Measurements from ENCODE around the gene TEX50. TPM values are rescaled to one million over a fixed set of nuclear protein-coding genes. Genes with fewer than 3 reads are reported as not detected.
"Not testable (repeated sequence)": the region's sequence is repeated elsewhere in the genome, so short reads cannot be mapped to it uniquely, and the experiment has no call there.

TEX50 gene, protein sequence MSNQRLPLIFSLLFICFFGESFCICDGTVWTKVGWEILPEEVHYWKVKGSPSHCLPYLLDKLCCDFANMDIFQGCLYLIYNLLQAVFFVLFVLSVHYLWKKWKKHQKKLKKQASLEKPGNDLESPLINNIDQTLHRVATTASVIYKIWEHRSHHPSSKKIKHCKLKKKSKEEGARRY
- total RNA-seq, result not detected in 2 replicates

DNA sequence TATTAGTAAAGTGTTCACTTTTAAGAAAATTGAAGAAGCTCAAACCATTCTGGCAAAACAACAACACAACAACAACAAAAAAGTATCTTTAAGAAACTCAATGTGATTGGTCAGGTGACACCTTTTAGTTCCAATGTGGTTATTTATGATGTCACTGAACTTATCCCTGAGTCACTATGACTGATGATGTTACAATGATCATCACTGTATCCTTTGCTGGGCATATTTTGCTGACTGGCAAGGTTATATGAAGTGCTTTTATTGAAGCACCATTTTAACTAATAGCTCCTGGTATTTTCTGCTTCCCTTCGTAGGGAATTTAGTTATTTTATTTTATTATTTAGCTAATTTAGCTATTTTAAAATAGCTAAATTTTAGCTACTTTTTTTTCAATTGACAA lies at the start of gene TEX50:
TEX50 (plus strand) TSS at position 223 of the 400 bp plus-strand sequence. CDS start 184 bp downstream, outside the sequence.
- no peak within 1 kb of the TSS for H3K4me3 Mint-ChIP-seq (ENCODE audit: low read depth)
- no peaks in the 10 kb centered on the region for H3K4me1 Mint-ChIP-seq (ENCODE audit: low read depth)
- intact Hi-C loops (cut with micrococcal nuclease), result no loop called here
- no peaks in the 10 kb centered on the region for H3K36me3 Mint-ChIP-seq (ENCODE audit: low read depth)
- H3K27ac Mint-ChIP-seq, result no peak within 1 kb of the TSS
- H3K27me3 Mint-ChIP-seq (ENCODE audit: low read depth), result peaks cover 9% of the 10 kb centered on the region
- DNase-seq (ENCODE audit: low spot score), result no peak
- peaks cover 7% of the 10 kb centered on the region for H3K9me3 Mint-ChIP-seq

DNA sequence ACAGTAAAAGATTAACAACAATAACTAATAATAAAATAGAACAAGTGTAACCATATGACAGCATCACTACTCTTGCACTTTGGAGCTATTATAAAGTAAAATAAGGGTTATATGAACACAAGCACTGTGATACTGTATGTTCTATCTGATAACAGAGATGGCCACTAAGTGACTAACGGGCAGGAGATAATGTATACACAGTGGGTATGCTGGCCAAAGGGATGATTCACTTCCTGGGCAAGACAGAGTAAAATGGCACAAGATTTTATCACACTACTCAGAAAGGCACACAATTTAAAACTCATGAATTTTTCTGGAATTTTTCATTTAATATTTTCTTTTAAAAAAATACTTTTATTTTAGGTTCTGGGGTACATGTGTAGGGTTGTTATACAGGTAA lies 44.6 kb upstream of the TEX50 start:
- H3K4me3 Mint-ChIP-seq (ENCODE audit: low read depth), result no peak overlapping the region
- no peak overlapping the region for H3K27ac Mint-ChIP-seq
- H3K4me1 Mint-ChIP-seq (ENCODE audit: low read depth), result no peaks in the 10 kb centered on the region
- peaks cover 5% of the 10 kb centered on the region for H3K27me3 Mint-ChIP-seq (ENCODE audit: low read depth)
- intact Hi-C loops (cut with micrococcal nuclease), result no loop called here
- no peaks in the 10 kb centered on the region for H3K9me3 Mint-ChIP-seq
- DNase-seq (ENCODE audit: low spot score), result no peak
- no peaks in the 10 kb centered on the region for H3K36me3 Mint-ChIP-seq (ENCODE audit: low read depth)

DNA sequence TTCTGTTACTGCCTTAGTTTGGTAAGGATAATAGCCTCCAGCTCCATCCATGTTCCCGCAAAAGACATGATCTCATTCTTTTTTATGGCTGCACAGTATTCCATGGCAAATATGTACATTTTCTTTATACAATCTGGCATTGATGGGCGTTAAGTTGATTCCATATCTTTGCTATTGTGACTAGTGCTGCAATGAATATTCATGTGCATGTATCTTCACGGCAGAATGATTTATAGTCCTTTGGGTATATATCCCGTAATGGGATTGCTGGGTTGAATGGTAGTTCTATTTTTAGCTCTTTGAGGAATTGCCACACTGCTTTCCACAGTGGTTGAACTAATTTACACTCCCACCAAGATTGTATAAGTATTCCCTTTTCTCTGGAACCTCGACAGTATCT lies 44.0 kb upstream of the TEX50 start:
- H3K9me3 Mint-ChIP-seq; H3K4me1 Mint-ChIP-seq (ENCODE audit: low read depth); DNase-seq (ENCODE audit: low spot score); H3K36me3 Mint-ChIP-seq (ENCODE audit: low read depth); H3K4me3 Mint-ChIP-seq (ENCODE audit: low read depth); H3K27me3 Mint-ChIP-seq (ENCODE audit: low read depth); H3K27ac Mint-ChIP-seq; intact Hi-C loops (cut with micrococcal nuclease): not testable (repeated sequence)

DNA sequence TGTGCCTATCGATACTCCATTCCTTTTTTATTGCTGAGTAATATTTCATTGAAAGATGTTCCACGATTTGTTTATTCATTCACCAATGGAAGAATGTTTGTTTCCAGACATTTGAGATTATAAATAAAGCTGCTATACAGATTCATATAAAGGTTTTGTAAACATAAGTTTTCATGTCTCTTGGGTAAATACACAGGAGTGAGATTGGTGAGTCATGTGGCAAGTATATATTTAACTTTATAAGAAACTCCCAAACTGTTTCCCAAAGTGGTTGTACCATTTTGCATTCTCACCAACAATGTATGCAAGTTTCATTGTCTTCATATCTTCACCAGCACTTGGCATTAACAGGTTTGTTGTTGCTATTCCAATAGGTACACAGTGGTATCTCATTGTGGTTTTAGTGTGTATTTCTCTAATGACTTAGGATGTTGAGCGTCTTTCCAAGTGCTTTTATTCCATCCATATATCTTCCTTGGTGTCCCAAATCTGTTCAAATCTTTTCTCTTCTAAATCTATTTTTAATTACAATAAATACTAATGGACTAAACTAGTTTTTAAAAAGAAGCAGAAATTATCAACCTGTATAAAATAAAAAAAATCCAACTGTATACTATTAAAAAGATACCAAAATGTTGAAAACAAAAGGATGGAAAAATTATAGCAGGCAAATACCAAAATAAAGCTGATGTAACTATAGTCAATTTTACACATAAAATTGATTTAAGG lies 38.9 kb upstream of the TEX50 start:
- intact Hi-C loops (cut with micrococcal nuclease), result no loop called here
- Mint-ChIP-seq H3K9me3 (no peaks in the 10 kb centered on the region), H3K27me3 (ENCODE audit: low read depth) (peaks cover 5% of the 10 kb centered on the region), H3K36me3 (ENCODE audit: low read depth) (no peaks in the 10 kb centered on the region), H3K27ac (no peak overlapping the region), H3K4me3 (ENCODE audit: low read depth) (no peak overlapping the region), H3K4me1 (ENCODE audit: low read depth) (no peaks in the 10 kb centered on the region)
- DNase-seq (ENCODE audit: low spot score), result no peak

DNA sequence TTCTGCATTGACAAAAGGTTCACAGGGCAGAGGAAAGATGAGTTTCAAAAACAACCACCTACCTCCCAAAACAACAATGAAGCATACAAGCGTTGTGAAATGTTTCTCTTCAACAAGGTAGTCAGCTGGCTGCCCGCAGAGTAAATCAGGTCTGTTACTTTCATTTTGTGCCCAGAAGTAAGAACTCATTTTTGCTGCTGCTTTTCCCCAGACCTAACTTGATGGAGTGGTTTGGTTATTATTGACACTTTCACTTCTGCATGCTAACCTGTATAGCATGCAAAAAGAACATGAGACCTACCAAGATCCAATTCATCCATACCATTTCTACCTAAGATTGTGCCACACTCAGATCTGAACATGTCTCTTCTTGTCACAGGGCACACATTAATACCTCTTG lies 33.5 kb upstream of the TEX50 start:
- intact Hi-C loops (cut with micrococcal nuclease), result no loop called here
- Mint-ChIP-seq H3K27me3 (ENCODE audit: low read depth) (peaks cover 9% of the 10 kb centered on the region), H3K9me3 (no peaks in the 10 kb centered on the region), H3K27ac (no peak overlapping the region), H3K4me1 (ENCODE audit: low read depth) (peaks cover 2% of the 10 kb centered on the region), H3K4me3 (ENCODE audit: low read depth) (no peak overlapping the region), H3K36me3 (ENCODE audit: low read depth) (no peaks in the 10 kb centered on the region)
- DNase-seq (ENCODE audit: low spot score), result no peak

DNA sequence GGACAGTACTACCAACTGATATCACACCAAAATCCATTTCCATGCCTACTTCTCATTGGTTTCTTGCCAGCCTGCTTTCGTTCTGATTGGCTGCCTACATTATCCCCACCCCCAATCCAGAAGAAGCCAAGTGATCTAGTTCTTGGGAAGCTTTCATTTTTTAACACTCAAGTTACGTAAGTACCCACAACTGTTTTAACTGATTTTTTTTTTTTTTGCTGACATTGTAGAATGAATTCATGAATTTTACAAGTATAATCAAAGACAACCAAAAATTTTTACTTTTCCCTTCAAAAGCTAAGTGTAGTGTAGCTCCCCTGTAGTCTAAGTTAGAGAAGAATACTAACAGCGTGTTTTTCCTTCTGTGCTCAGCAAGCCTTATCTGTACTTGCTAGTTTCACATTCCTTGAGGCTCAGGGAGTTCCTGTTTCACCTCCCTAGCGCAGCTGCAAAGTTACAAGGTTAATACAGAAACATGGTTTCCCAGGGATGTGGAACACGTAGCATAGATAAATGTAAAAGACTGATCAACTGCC lies 32.0 kb upstream of the TEX50 start, which contains the start of gene SLC9C2:
SLC9C2 (minus strand) TSS at position 17 of the 536 bp plus-strand sequence. CDS start 1,296 bp downstream, outside the sequence.
- intact Hi-C loops (cut with micrococcal nuclease), result no loop called here
- Mint-ChIP-seq H3K9me3 (no peaks in the 10 kb centered on the region), H3K27me3 (ENCODE audit: low read depth) (peaks cover 12% of the 10 kb centered on the region), H3K36me3 (ENCODE audit: low read depth) (no peaks in the 10 kb centered on the region), H3K4me3 (ENCODE audit: low read depth) (no peak within 1 kb of the TSS), H3K27ac (no peak within 1 kb of the TSS), H3K4me1 (ENCODE audit: low read depth) (peaks cover 2% of the 10 kb centered on the region)
- no peak for DNase-seq (ENCODE audit: low spot score)

DNA sequence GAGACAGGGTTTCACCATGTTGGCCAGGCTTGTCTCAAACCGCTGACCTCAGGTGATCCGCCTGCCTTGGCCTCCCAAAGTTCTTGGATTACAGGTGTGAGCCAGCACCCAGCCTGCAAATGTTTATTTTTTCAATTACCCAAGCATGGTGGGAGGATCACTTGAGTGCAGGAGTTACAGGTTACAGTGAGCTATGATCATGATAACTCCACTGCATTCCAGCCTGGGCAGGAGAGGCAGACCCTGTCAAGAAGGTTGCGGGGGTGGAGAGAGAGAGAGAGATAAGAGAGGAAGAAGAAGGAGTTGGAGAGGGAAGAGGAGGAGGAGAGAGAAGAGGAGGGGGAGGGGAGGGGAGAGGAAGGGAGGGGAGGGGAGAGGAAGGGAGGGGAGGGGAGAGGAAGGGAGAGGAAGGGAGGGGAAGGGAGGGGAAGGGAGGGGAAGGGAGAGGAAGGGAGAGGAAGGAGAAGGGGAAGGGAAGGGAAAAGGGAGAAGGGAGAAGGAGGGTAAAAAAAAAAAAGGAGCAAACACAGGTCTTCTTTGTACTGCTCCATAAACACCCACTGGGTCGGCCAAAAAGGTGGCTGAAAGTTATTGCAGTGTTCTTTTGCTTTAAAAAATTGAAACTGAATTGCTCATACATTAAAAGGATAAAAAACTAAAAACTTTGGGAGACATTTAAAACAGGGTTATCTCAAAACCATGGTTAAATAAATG lies 26.5 kb upstream of the TEX50 start:
- Mint-ChIP-seq H3K4me3 (ENCODE audit: low read depth) (no peak overlapping the region), H3K27ac (no peak overlapping the region), H3K9me3 (peaks cover 4% of the 10 kb centered on the region), H3K27me3 (ENCODE audit: low read depth) (peaks cover 12% of the 10 kb centered on the region), H3K36me3 (ENCODE audit: low read depth) (no peaks in the 10 kb centered on the region), H3K4me1 (ENCODE audit: low read depth) (no peaks in the 10 kb centered on the region)
- DNase-seq (ENCODE audit: low spot score), result no peak
- intact Hi-C loops (cut with micrococcal nuclease), result no loop called here

DNA sequence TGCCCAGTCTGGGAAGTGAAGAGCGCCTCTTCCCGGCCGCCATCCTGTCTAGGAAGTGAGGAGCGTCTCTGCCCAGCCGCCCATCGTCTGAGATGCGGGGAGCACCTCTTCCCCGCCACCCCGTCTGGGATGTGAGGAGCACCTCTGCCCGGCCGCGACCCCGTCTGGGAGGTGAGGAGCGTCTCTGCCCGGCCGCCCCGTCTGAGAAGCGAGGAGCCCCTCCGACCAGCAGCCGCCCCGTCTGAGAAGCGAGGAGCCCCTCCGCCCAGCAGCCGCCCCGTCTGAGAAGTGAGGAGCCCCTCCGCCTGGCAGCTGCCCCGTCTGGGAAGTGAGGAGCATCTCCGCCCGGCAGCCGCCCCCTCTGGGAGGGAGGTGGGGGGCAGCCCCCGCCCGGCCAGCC lies 22.1 kb upstream of the TEX50 start:
- H3K4me3 Mint-ChIP-seq (ENCODE audit: low read depth); DNase-seq (ENCODE audit: low spot score); H3K36me3 Mint-ChIP-seq (ENCODE audit: low read depth); H3K9me3 Mint-ChIP-seq; intact Hi-C loops (cut with micrococcal nuclease); H3K27ac Mint-ChIP-seq; H3K27me3 Mint-ChIP-seq (ENCODE audit: low read depth); H3K4me1 Mint-ChIP-seq (ENCODE audit: low read depth): not testable (repeated sequence)

DNA sequence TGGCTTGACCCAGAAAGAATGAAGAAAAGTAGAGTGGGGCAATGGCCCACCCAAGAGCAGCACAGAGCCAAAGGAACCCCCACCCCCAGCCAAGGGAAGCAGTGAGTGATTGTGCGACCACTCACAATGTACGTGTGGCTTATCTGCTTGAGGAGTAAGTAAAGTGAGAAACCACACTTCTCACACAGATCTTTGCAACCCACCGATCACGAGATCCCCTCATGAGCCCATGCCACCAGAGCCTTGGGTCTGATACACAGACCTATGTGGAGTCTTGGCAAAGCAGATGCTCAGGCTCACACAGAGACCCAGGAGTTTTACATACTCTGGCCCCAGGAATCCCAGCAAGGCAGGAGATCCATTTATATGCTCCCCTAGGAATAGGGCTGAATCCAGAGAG lies 18.3 kb upstream of the TEX50 start:
- Mint-ChIP-seq H3K4me1 (ENCODE audit: low read depth) (no peaks in the 10 kb centered on the region), H3K9me3 (peaks cover 17% of the 10 kb centered on the region), H3K27ac (no peak overlapping the region), H3K36me3 (ENCODE audit: low read depth) (no peaks in the 10 kb centered on the region), H3K4me3 (ENCODE audit: low read depth) (no peak overlapping the region), H3K27me3 (ENCODE audit: low read depth) (peaks cover 2% of the 10 kb centered on the region)
- intact Hi-C loops (cut with micrococcal nuclease), result no loop called here
- DNase-seq (ENCODE audit: low spot score), result no peak

DNA sequence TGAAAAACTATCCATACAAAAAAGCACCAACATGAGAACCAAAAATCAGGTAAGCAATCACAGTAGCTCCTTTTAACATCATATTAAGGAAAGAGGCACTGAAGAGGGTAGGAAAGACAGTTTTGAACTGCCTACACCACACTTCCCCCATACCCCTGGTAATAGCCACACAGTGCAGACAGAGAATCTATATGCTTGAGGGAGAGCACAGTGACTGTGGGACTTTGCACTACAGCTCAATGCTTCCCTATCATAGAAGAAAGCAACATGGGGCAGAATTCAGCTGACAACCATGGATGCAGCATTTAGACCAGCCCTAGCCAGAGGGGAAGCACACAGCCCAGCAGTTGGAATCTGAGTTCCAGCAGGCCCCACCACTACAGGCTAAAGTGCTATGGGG lies 7.9 kb upstream of the TEX50 start:
- intact Hi-C loops (cut with micrococcal nuclease), result no loop called here
- Mint-ChIP-seq H3K27ac (no peak overlapping the region), H3K4me3 (ENCODE audit: low read depth) (no peak overlapping the region), H3K36me3 (ENCODE audit: low read depth) (no peaks in the 10 kb centered on the region), H3K27me3 (ENCODE audit: low read depth) (peaks cover 10% of the 10 kb centered on the region), H3K9me3 (no peaks in the 10 kb centered on the region), H3K4me1 (ENCODE audit: low read depth) (no peaks in the 10 kb centered on the region)
- no peak for DNase-seq (ENCODE audit: low spot score)

DNA sequence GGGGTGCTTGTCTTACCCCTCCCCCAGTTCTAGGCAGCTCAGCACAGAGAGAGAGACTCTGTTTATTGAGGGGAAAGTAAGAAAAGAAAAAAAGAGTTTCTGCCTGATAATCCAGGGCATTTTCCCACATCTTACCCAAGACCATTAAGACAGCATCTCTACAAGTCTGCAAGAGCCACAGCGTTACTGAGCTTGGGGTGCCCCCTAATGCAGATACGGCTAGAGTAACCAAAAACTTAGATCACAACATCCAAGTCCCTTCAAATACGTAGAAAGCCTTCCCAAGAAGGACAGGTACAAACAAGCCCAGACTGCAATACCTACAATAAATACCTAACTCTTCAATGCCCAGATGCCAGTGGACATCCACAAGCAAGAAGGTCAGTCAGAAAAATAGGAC lies 6.2 kb upstream of the TEX50 start:
- peaks cover 13% of the 10 kb centered on the region for H3K27me3 Mint-ChIP-seq (ENCODE audit: low read depth)
- no peak overlapping the region for H3K4me3 Mint-ChIP-seq (ENCODE audit: low read depth)
- H3K27ac Mint-ChIP-seq, result no peak overlapping the region
- intact Hi-C loops (cut with micrococcal nuclease), result no loop called here
- no peaks in the 10 kb centered on the region for H3K4me1 Mint-ChIP-seq (ENCODE audit: low read depth)
- no peaks in the 10 kb centered on the region for H3K9me3 Mint-ChIP-seq
- no peak for DNase-seq (ENCODE audit: low spot score)
- H3K36me3 Mint-ChIP-seq (ENCODE audit: low read depth), result no peaks in the 10 kb centered on the region

DNA sequence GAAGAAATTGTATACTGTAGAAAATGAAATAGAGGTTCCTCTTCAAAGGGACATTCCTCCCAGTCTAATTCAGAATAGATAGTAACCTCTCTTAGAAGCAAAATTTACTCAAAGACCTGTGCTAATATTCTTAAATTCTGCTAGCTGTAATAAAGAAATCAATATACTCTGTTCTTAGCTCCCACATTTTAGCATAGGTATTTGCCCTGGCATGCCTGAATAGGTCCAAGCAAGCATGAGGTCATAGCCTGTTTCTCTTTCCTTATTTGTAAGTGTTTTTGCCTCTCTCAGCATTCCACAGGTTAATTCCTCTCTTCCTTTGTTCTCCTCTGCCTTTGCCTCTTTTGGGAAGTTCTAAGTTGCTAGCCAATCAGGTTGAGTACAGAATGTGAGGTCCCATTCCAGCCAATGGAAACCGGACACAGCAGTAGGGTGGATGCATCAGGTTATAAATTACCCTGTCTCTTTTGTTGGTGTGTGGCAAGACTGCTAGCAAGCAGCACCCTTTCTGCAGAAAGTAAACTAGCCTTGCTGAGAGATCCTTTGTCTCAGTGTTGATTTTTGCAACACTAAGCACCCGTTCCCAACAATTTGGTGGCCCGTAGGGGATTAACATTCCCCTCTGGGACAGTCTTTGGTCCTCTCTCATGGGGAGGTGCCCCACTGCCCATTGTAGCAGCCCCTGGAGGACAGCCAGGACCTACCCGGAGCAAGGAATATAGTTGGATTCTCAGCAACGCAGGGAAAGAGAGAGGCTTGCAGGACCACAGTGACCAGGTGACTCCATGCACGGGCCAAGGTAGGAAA lies 2.3 kb downstream of the TEX50 start:
- H3K4me3 Mint-ChIP-seq (ENCODE audit: low read depth); intact Hi-C loops (cut with micrococcal nuclease); H3K27ac Mint-ChIP-seq; H3K4me1 Mint-ChIP-seq (ENCODE audit: low read depth); H3K36me3 Mint-ChIP-seq (ENCODE audit: low read depth); H3K9me3 Mint-ChIP-seq; DNase-seq (ENCODE audit: low spot score); H3K27me3 Mint-ChIP-seq (ENCODE audit: low read depth): not testable (repeated sequence)
